ENCODE measurements around the gene RAB6A. TPM values are rescaled to one million over a fixed set of nuclear protein-coding genes. Genes with fewer than 3 reads are reported as not detected.

Gene RAB6A
- total RNA-seq, 2 donors from 2014 or later, result 179 to 247 TPM

DNA sequence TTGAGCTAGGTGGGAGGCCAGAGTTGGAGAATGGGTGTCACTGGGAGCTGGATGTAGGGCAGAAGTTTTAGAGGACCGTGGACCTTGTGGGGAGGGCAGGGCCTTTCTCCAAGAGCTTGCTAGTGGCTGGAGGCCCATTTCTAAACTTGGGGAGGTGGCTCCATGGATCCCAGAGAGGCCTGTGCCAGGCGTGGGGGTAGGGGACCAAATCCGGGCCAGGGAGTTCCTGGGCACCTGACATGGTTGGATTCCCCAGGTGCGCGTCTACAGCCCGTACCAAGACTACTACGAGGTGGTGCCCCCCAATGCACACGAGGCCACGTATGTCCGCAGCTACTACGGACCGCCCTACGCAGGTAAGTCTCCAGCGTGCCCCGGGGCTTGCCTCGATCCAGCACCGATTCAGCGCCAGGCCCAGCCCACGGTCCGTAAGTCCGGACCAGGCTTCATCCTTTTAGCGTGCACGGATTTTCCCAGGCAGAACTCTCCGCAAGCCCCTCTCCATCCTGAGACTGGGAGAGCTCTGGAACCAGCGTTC is 100.3 kb downstream of the RAB6A start:
- H3K4me1 ChIP-seq (ENCODE audit: control insufficient read depth in 1 of 2, low read depth in 2 of 2), result peaks cover 6 to 24% of the 10 kb centered on the region in 2 donors
- H3K27ac ChIP-seq, result no peak overlapping the region
- ATAC-seq (ENCODE audit: insufficient number of reproducible peaks, low FRiP score, low read depth), result no peak
- TF ChIP-seq, protein P1, sequence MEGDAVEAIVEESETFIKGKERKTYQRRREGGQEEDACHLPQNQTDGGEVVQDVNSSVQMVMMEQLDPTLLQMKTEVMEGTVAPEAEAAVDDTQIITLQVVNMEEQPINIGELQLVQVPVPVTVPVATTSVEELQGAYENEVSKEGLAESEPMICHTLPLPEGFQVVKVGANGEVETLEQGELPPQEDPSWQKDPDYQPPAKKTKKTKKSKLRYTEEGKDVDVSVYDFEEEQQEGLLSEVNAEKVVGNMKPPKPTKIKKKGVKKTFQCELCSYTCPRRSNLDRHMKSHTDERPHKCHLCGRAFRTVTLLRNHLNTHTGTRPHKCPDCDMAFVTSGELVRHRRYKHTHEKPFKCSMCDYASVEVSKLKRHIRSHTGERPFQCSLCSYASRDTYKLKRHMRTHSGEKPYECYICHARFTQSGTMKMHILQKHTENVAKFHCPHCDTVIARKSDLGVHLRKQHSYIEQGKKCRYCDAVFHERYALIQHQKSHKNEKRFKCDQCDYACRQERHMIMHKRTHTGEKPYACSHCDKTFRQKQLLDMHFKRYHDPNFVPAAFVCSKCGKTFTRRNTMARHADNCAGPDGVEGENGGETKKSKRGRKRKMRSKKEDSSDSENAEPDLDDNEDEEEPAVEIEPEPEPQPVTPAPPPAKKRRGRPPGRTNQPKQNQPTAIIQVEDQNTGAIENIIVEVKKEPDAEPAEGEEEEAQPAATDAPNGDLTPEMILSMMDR (IDR thresholded peaks at IDR 0.05), result no peak
- no peaks in the 10 kb centered on the region for H3K9me3 ChIP-seq
- peak overlapping the region; percentile 71 for H3K4me3 ChIP-seq
- H3K27me3 ChIP-seq (replicated peaks; ENCODE audit: insufficient read depth), result no peaks in the 10 kb centered on the region
- H3K36me3 ChIP-seq, result no peaks in the 10 kb centered on the region
- no peak for DNase-seq (ENCODE audit: low spot score)

DNA sequence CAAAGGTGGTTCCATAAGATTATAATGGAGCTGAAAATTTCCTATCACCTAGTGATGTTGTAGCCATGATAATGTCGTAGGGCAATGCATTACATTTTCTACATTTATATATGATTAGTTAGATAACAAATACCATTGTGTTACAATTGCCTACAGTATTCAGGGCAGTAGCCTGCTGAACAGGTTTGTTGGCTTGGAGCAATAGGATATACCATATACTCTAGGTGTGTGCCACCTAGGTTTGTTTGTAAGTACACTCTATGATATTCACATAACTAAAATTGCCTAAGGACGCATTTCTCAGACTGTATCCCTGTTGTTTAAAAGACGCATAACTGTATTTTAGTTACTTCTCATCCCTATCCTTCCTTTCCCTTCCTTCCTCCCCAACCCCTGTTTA is 100.9 kb downstream of the RAB6A start:
- no peaks in the 10 kb centered on the region for H3K9me3 ChIP-seq
- H3K36me3 ChIP-seq, result no peaks in the 10 kb centered on the region
- TF ChIP-seq, protein P1 (IDR thresholded peaks at IDR 0.05), result no peak
- no peak for ATAC-seq (ENCODE audit: insufficient number of reproducible peaks, low FRiP score, low read depth)
- no peaks in the 10 kb centered on the region for H3K27me3 ChIP-seq (replicated peaks; ENCODE audit: insufficient read depth)
- DNase-seq (ENCODE audit: low spot score), result no peak
- H3K27ac ChIP-seq, result no peak overlapping the region
- no peak overlapping the region for H3K4me3 ChIP-seq
- peaks cover 6 to 24% of the 10 kb centered on the region in 2 donors for H3K4me1 ChIP-seq (ENCODE audit: control insufficient read depth in 1 of 2, low read depth in 2 of 2)

DNA sequence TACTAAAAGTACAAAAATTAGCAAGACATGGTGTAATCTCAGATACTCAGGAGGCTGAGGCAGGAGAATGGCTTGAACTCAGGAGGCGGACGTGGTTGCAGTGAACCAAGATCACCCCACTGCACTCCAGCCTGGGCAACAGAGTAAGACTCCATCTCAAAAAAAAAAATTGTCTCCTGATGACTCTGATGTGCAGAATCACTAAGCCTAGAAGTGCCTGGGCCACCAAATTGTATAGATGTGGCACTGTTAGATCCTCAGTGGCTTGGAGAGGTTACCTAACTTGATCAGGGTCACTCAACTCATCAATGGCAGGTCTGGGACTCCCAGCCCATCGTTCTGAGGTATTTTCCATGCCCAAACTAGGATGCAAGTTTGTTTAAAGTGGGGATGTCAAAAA is 103.9 kb downstream of the RAB6A start:
- H3K4me3 ChIP-seq, result no peak overlapping the region
- no peak for DNase-seq (ENCODE audit: low spot score)
- H3K4me1 ChIP-seq (ENCODE audit: control insufficient read depth in 1 of 2, low read depth in 2 of 2), result peaks cover 3 to 14% of the 10 kb centered on the region in 2 donors
- H3K36me3 ChIP-seq, result no peaks in the 10 kb centered on the region
- TF ChIP-seq, protein P1 (IDR thresholded peaks at IDR 0.05), result no peak
- no peaks in the 10 kb centered on the region for H3K9me3 ChIP-seq
- H3K27ac ChIP-seq, result no peak overlapping the region
- H3K27me3 ChIP-seq (replicated peaks; ENCODE audit: insufficient read depth), result no peaks in the 10 kb centered on the region
- no peak for ATAC-seq (ENCODE audit: insufficient number of reproducible peaks, low FRiP score, low read depth)

DNA sequence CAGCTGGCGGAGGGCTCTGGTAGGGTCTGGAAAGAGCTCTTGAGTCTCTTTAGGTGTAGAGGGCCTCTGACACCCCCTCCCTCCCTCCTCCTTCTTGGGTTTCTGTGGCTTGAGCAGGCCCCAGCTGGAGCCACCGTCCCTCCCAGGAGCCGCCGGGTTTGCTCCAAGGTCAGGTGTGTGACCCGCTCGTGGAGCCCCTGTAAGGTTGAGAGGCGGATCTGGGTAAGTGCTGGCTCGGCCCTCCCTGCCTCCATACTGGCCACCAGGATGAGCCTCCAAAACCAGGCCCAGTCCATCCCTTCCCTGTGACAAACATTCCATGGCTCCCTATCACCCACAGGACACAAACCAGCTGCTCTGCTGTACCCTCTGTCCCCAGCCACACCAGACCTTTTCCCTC is 105.2 kb downstream of the RAB6A start:
- ATAC-seq (ENCODE audit: insufficient number of reproducible peaks, low FRiP score, low read depth), result no peak
- H3K9me3 ChIP-seq, result no peaks in the 10 kb centered on the region
- H3K36me3 ChIP-seq, result no peaks in the 10 kb centered on the region
- peaks cover 3 to 5% of the 10 kb centered on the region in 2 donors for H3K4me1 ChIP-seq (ENCODE audit: control insufficient read depth in 1 of 2, low read depth in 2 of 2)
- H3K27ac ChIP-seq, result no peak overlapping the region
- TF ChIP-seq, protein P1 (IDR thresholded peaks at IDR 0.05), result no peak
- H3K4me3 ChIP-seq, result no peak overlapping the region
- no peaks in the 10 kb centered on the region for H3K27me3 ChIP-seq (replicated peaks; ENCODE audit: insufficient read depth)
- DNase-seq (ENCODE audit: low spot score), result no peak

DNA sequence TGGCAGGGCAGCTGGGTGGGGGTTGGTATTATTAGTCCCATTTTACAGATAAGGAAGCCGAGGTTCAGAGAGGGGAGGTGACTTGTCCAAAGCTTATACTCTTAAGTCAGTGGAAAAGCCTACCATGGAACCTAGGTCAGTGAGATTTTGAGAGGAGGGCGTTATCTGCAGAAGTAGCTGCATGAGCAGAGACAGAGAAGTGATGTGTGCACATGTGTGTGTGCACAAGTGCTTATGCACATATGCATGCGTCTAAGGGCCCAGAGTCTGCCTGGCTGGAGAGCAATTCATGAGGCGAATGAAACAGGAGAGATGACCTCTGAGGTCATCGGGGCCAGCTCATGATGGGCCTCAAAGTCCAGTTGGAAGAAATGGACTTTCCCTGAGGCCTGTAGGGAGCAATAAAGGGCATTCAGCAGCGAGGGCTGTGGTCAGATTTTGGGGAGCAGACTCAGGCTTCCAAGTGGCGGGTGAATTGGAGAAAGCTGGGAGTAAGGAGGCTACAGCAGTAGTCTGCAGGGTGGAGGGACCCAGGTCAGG is 106.3 kb downstream of the RAB6A start:
- Histone ChIP-seq H3K27ac (no peak overlapping the region), H3K9me3 (no peaks in the 10 kb centered on the region), H3K4me1 (ENCODE audit: control insufficient read depth in 1 of 2, low read depth in 2 of 2) (no peaks in the 10 kb centered on the region), H3K36me3 (no peaks in the 10 kb centered on the region), H3K4me3 (no peak overlapping the region), H3K27me3 (replicated peaks; ENCODE audit: insufficient read depth) (no peaks in the 10 kb centered on the region)
- ATAC-seq (ENCODE audit: insufficient number of reproducible peaks, low FRiP score, low read depth), result no peak
- TF ChIP-seq, protein P1 (IDR thresholded peaks at IDR 0.05), result no peak
- no peak for DNase-seq (ENCODE audit: low spot score)
